DND-41 (cell line): ENCODE results near the gene TECPR2.

Experiments used
- ATAC-seq: fragments of 200-7000 bp; cut with Tn5 transposase; 3 replicates; pipeline ENCODE4 v1.9.1; 2021; ENCODE audit warnings: low read depth; ENCODE audit not compliant: insufficient read depth
- DNase-seq: peaks from one replicate; pipeline ENCODE4 v3.0.0-alpha.2; 2020
- H2AFZ ChIP-seq: 2 replicates; pipeline ENCODE4 v1.6.0; 2012; ENCODE audit warnings: low read depth, low read length
- H3K27ac ChIP-seq: 2 replicates; pipeline ENCODE4 v1.5.1; 2012; ENCODE audit warnings: low read length, inconsistent platforms
- H3K27me3 ChIP-seq: fragments of 200-600 bp; sonication (generic); 2 replicates; pipeline ENCODE4 v1.6.0; 2012; ENCODE audit warnings: low read length, mild to moderate bottlenecking, inconsistent platforms; ENCODE audit not compliant: insufficient read depth, poor library complexity
- H3K36me3 ChIP-seq: 2 replicates; pipeline ENCODE4 v1.5.1; 2012; ENCODE audit warnings: low read length, inconsistent platforms; ENCODE audit not compliant: insufficient read depth
- H3K4me1 ChIP-seq: 2 replicates; pipeline ENCODE4 v1.5.1; 2012; ENCODE audit warnings: mild to moderate bottlenecking, low read length; ENCODE audit not compliant: insufficient read depth
- H3K4me2 ChIP-seq: 2 replicates; pipeline ENCODE4 v1.6.0; 2012; ENCODE audit warnings: mild to moderate bottlenecking, moderate library complexity, low read length, inconsistent platforms; ENCODE audit not compliant: insufficient read depth
- H3K4me3 ChIP-seq, 2 experiments: fragments of 200-600 bp in 1 of 2; shearing (Covaris generic) in 1 of 2; 2 replicates each; pipeline ENCODE4 v1.5.1; 2012 to 2016; ENCODE audit warnings: inconsistent platforms in 2 of 2, low read length in 2 of 2, mild to moderate bottlenecking in 2 of 2, low read depth in 1 of 2, moderate library complexity in 1 of 2
- H3K79me2 ChIP-seq: 2 replicates; pipeline ENCODE4 v1.6.0; 2012; ENCODE audit warnings: low read length, inconsistent platforms; ENCODE audit not compliant: insufficient read depth
- H3K9ac ChIP-seq: 2 replicates; pipeline ENCODE4 v1.6.0; 2012; ENCODE audit warnings: low read depth, mild to moderate bottlenecking, inconsistent platforms, low read length, moderate library complexity
- H3K9me3 ChIP-seq: 2 replicates; pipeline ENCODE4 v1.5.1; 2012; ENCODE audit warnings: low read length, moderate library complexity, mild to moderate bottlenecking, inconsistent platforms; ENCODE audit not compliant: insufficient read depth, severe bottlenecking
- H4K20me1 ChIP-seq: 2 replicates; pipeline ENCODE4 v1.6.0; 2012; ENCODE audit warnings: low read length; ENCODE audit not compliant: insufficient read depth
- CTCF ChIP-seq: IDR thresholded peaks from 2 replicates; pipeline ENCODE4 v1.5.1; 2012; ENCODE audit warnings: borderline replicate concordance, low read length, moderate library complexity, mild to moderate bottlenecking; ENCODE audit not compliant: poor library complexity, severe bottlenecking; ENCODE audit errors: extremely low read depth
- EZH2 ChIP-seq: IDR thresholded peaks from 3 replicates; pipeline ENCODE4 v1.6.1; 2012; ENCODE audit warnings: borderline replicate concordance, low read depth, mild to moderate bottlenecking, moderate library complexity, low read length, inconsistent platforms; ENCODE audit not compliant: severe bottlenecking

TECPR2 gene

DNA sequence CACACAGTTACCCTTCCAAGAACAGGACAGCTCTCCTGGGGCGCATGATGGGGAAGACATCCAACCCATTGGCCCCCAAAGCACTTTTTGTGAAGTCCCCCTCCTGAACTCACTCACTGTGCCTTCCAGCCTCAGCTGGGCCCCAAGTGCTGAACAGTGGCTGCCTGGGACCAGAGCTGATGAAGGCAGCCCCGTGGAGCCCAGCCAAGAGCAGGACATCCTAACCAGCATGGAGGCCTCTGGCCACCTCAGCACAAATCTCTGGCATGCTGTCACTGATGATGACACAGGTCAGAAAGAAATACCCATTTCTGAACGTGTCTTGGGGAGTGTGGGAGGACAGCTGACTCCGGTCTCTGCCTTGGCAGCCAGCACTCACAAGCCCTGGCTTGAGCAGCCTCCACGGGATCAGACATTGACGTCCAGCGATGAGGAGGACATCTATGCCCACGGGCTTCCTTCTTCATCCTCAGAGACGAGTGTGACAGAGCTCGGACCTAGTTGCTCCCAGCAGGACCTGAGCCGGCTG is 72.0 kb downstream of the TECPR2 start:
- no peak for ATAC-seq
- DNase-seq, result no peak
- TF ChIP-seq EZH2 (no peak), CTCF (no peak)

GRCh38 chr14:102437997-102438915 is 75.5 kb downstream of the TECPR2 start:
- DNase-seq (peak; percentile 48), ATAC-seq (peak; percentile 81)
- Histone ChIP-seq H3K9me3 (no peaks in the 10 kb centered on the region), H3K27me3 (no peaks in the 10 kb centered on the region), H2AFZ (no peak overlapping the region), H3K4me3 (no peak overlapping the region), H3K9ac (no peak overlapping the region), H3K4me2 (no peak overlapping the region), H3K79me2 (no peaks in the 10 kb centered on the region), H3K27ac (no peak overlapping the region), H3K4me1 (no peaks in the 10 kb centered on the region), H4K20me1 (no peaks in the 10 kb centered on the region), H3K36me3 (peaks cover 18% of the 10 kb centered on the region)
- TF ChIP-seq EZH2 (no peak), CTCF (peak; percentile 70)

More for the DNA sequence above, 72.0 kb downstream of the TECPR2 start:
- Histone ChIP-seq H3K4me2 (no peak overlapping the region), H3K79me2 (no peaks in the 10 kb centered on the region), H3K4me3 (no peak overlapping the region), H3K9ac (no peak overlapping the region), H3K9me3 (no peaks in the 10 kb centered on the region), H2AFZ (no peak overlapping the region), H3K27ac (no peak overlapping the region), H3K4me1 (no peaks in the 10 kb centered on the region), H3K27me3 (no peaks in the 10 kb centered on the region), H4K20me1 (no peaks in the 10 kb centered on the region), H3K36me3 (no peaks in the 10 kb centered on the region)

DNA sequence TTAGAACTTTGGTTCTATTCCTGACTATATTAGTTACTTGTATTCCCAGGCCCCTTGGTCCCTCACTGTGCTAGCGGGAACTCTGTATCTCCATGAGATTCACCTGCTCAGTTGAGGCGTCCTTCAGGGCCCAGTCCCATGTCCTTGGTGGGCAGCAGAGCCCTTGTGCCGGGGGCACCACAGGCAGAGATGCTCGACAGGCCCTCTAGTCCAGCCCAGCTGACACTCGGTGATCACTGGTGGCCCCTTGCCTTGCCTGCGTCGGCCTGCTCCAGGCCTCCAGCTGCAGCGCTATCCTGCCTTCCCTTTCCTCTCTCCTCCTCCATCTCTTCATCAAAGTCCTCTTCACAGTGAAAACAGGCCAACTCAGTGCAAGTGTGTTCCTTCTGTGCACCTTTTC is 76.8 kb downstream of the TECPR2 start:
- Histone ChIP-seq H2AFZ (no peak overlapping the region), H4K20me1 (no peaks in the 10 kb centered on the region), H3K27ac (no peak overlapping the region), H3K4me1 (no peaks in the 10 kb centered on the region), H3K9me3 (no peaks in the 10 kb centered on the region), H3K4me3 (no peak overlapping the region), H3K27me3 (no peaks in the 10 kb centered on the region), H3K4me2 (no peak overlapping the region), H3K79me2 (no peaks in the 10 kb centered on the region), H3K9ac (no peak overlapping the region), H3K36me3 (peaks cover 23% of the 10 kb centered on the region)
- no peak for TF ChIP-seq EZH2
- TF ChIP-seq CTCF, result no peak
- ATAC-seq, result no peak
- no peak for DNase-seq
